ENCODE results near the gene ZNF445. TPM values are rescaled to one million over a fixed set of nuclear protein-coding genes. Genes with fewer than 3 reads are reported as not detected.

Gene ZNF445
- total and polyA plus RNA-seq, 12 donors: 1.6 to 18.6 (median 15.4) TPM

- TF ChIP-seq CTCF (IDR thresholded peaks at IDR 0.05): no peak
- 59 to 64% methylated on average over 2 of the region's 2 CpGs for WGBS, 2 donors
These were observed 41.3 kb upstream of the ZNF445 start for GRCh38 chr3:44518782-44519156.

GRCh38 chr3:44516230-44516629 is 38.8 kb upstream of the ZNF445 start:
- Histone ChIP-seq H3K27me3 (peaks cover 0 to 11% (median 8%) of the 10 kb centered on the region in 7 donors), H3K9me3 (no peaks in the 10 kb centered on the region), H3K27ac (no peak overlapping the region), H3K4me1 (peaks cover 1 to 5% (median 4%) of the 10 kb centered on the region in 9 donors), H3K36me3 (no peaks in the 10 kb centered on the region), H3K4me3 (no peak overlapping the region)
- TF ChIP-seq CTCF (IDR thresholded peaks at IDR 0.05): no peak
- DNase-seq (no peak), ATAC-seq (no peak)
- WGBS, 2 donors: 85 to 88% methylated on average over 2 of the region's 3 CpGs
- intact Hi-C loops (cut with DNase I): loop anchor here in 4 of 10 donors (10.0 kb wide), 3 partner anchors 181 to 249 kb away; partner anchors contain the start of genes KIAA1143 (in 1 of the 4), KIF15 (in 1 of the 4) and TCAIM (in 1 of the 4)

More at GRCh38 chr3:44518782-44519156, 41.3 kb upstream of the ZNF445 start:
- Histone ChIP-seq H3K4me1 (no peaks in the 10 kb centered on the region), H3K4me3 (no peak overlapping the region), H3K9me3 (no peaks in the 10 kb centered on the region), H3K36me3 (no peaks in the 10 kb centered on the region), H3K27me3 (peaks cover 0 to 31% (median 19%) of the 10 kb centered on the region in 7 donors), H3K27ac (no peak overlapping the region)
- ATAC-seq (no peak), DNase-seq (no peak)
- intact Hi-C loops (cut with DNase I): loop anchor here in 4 of 10 donors (10.0 kb wide), 3 partner anchors 184 to 246 kb away; partner anchors contain the start of genes KIAA1143 (in 1 of the 4), KIF15 (in 1 of the 4) and TCAIM (in 1 of the 4)

GRCh38 chr3:44513513-44513912 is 36.0 kb upstream of the ZNF445 start:
- H3K27me3 ChIP-seq: peaks cover 0 to 2% (median 0%) of the 10 kb centered on the region in 7 donors
- H3K4me1 ChIP-seq: peaks cover 4 to 23% (median 18%) of the 10 kb centered on the region in 9 donors
- TF ChIP-seq CTCF (IDR thresholded peaks at IDR 0.05): no peak
- ATAC-seq (no peak), DNase-seq (no peak)
- H3K27ac ChIP-seq: no peak overlapping the region
- no peaks in the 10 kb centered on the region for H3K9me3 ChIP-seq
- WGBS, 2 donors: 33 to 43% methylated on average over 3 of the region's 3 CpGs
- H3K4me3 ChIP-seq: no peak overlapping the region
- H3K36me3 ChIP-seq: no peaks in the 10 kb centered on the region
- intact Hi-C loops (cut with DNase I): loop anchor here in 5 of 10 donors (5.0 to 10.0 kb wide), 4 partner anchors 179 to 251 kb away; partner anchors contain the start of genes KIAA1143 (in 1 of the 5), KIF15 (in 1 of the 5) and TCAIM (in 1 of the 5)

GRCh38 chr3:44511238-44511566 is 33.7 kb upstream of the ZNF445 start:
- H3K27me3 ChIP-seq: no peaks in the 10 kb centered on the region
- no peak for TF ChIP-seq CTCF (IDR thresholded peaks at IDR 0.05)
- peak overlapping the region; percentile 73 to 98 (median 87) for H3K4me3 ChIP-seq
- H3K36me3 ChIP-seq: peaks cover 0 to 9% (median 0%) of the 10 kb centered on the region in 9 donors
- DNase-seq (no peak), ATAC-seq (no peak)
- 43 to 44% methylated on average over 4 of the region's 4 CpGs for WGBS, 2 donors
- H3K9me3 ChIP-seq: peaks cover 0 to 7% (median 0%) of the 10 kb centered on the region in 11 donors
- intact Hi-C loops (cut with DNase I): loop anchor here in 6 of 10 donors (2.0 to 10.0 kb wide), 5 partner anchors 176 to 254 kb away; partner anchors contain the start of genes KIAA1143 (in 1 of the 6), KIF15 (in 1 of the 6) and TCAIM (in 1 of the 6)
- H3K27ac ChIP-seq: peak overlapping the region; percentile 61 to 96 (median 92)
- peaks cover 4 to 23% (median 18%) of the 10 kb centered on the region in 9 donors for H3K4me1 ChIP-seq
